A549 (cell line): ENCODE measurements around the gene TIMM50. TPM values are rescaled to one million over a fixed set of nuclear protein-coding genes. Genes with fewer than 3 reads are reported as not detected.

Experiments used
- ATAC-seq, 2 experiments: fragments of 200-7000 bp in 1 of 2; fragments of >200 bp in 1 of 2; cut with Nextera tagmentation in 1 of 2; cut with Tn5 transposase in 1 of 2; 3 replicates each; pipeline versions ENCODE4 v1.8.0 to v1.9.1; 2018 to 2020; ENCODE audit warnings: mild to moderate bottlenecking in 1 of 2, moderate library complexity in 1 of 2
- CTCF ChIA-PET: fragments of 300-600 bp; sonication (Branson Sonifier 250); formaldehyde crosslinking; extraction: SDS; loops from one replicate; lab custom pipeline; 2021; ENCODE audit warnings: antibody characterized with exemption, inconsistent platforms; lab: Yijun Ruan, JAX
- POLR2A ChIA-PET: fragments of 350-600 bp; formaldehyde crosslinking; extraction: SDS; loops from one replicate; lab custom pipeline; 2021; ENCODE audit warnings: antibody characterized with exemption, inconsistent platforms; lab: Yijun Ruan, JAX
- DNase-seq, 2 experiments: peaks; one replicate each; pipeline versions ENCODE4 v3.0.0 to v3.0.0-alpha.2; 2011 to 2016; ENCODE audit warnings: low read depth in 1 of 2, low spot score in 1 of 2
- FAIRE-seq: peaks from 2 replicates; lab custom pipeline; 2011; peaks lifted over from hg19 to GRCh38; lab: Jason Lieb, UNC
- H3K27ac ChIP-seq, 2 experiments: fragments of >200 bp; sonication (Bioruptor Twin); formaldehyde crosslinking; 3 replicates each; pipeline ENCODE4 v1.5.1; 2016 to 2017
- H3K4me1 ChIP-seq: fragments of >200 bp; sonication (Bioruptor Twin); formaldehyde crosslinking; 3 replicates; pipeline ENCODE4 v1.6.1; 2016
- H3K4me2 ChIP-seq: fragments of >200 bp; sonication (Bioruptor Twin); formaldehyde crosslinking; 3 replicates; pipeline ENCODE4 v1.6.1; 2016
- H3K4me3 ChIP-seq: fragments of >200 bp; sonication (Bioruptor Twin); formaldehyde crosslinking; 3 replicates; pipeline ENCODE4 v1.5.1; 2016
- H3K9me3 ChIP-seq: fragments of >200 bp; sonication (Bioruptor Twin); formaldehyde crosslinking; 3 replicates; pipeline ENCODE4 v1.6.1; 2016
- BHLHE40 ChIP-seq: IDR thresholded peaks from 2 replicates; pipeline ENCODE4 v1.6.1; 2012; ENCODE audit warnings: low read depth, low read length, inconsistent platforms
- CBX2 ChIP-seq: fragments of 200-600 bp; sonication (generic); IDR thresholded peaks from 2 replicates; pipeline ENCODE4 v1.6.1; 2016; ENCODE audit warnings: low read depth, mild to moderate bottlenecking, borderline replicate concordance
- EHMT2 ChIP-seq: fragments of 200-600 bp; sonication (generic); IDR thresholded peaks from 2 replicates; pipeline ENCODE4 v1.6.1; 2016; ENCODE audit warnings: antibody characterized with exemption, low read depth, mild to moderate bottlenecking, moderate library complexity
- EP300 ChIP-seq, 2 experiments: fragments of >200 bp; sonication (Bioruptor Twin); formaldehyde crosslinking; IDR thresholded peaks; 2 replicates in 1 of 2; 3 replicates in 1 of 2; pipeline ENCODE4 v1.6.1; 2016 to 2017
- HDAC2 ChIP-seq: fragments of 200-600 bp; sonication (generic); IDR thresholded peaks from 2 replicates; pipeline ENCODE4 v1.6.1; 2016
- HMGXB4 ChIP-seq: fragments of 250-450 bp; sonication (Bioruptor Pico); IDR thresholded peaks from 2 replicates; pipeline ENCODE4 v1.5.0; 2021; ENCODE audit warnings: mild to moderate bottlenecking, moderate library complexity, borderline replicate concordance
- HOXA7 ChIP-seq: fragments of 250-450 bp; sonication (Bioruptor Pico); IDR thresholded peaks from 2 replicates; pipeline ENCODE4 v1.5.0; 2020; ENCODE audit warnings: mild to moderate bottlenecking, moderate library complexity
- HOXB5 ChIP-seq: fragments of 250-450 bp; sonication (Bioruptor Pico); IDR thresholded peaks from 2 replicates; pipeline ENCODE4 v1.5.0; 2020; ENCODE audit warnings: mild to moderate bottlenecking, moderate library complexity
- JUN ChIP-seq, 2 experiments: fragments of >200 bp; sonication (Bioruptor Twin); formaldehyde crosslinking; IDR thresholded peaks; 2 replicates in 1 of 2; 3 replicates in 1 of 2; pipeline ENCODE4 v1.6.1; 2016 to 2017
- JUNB ChIP-seq: fragments of >200 bp; sonication (Bioruptor Twin); formaldehyde crosslinking; IDR thresholded peaks from 2 replicates; pipeline ENCODE4 v1.6.1; 2016
- KDM1A ChIP-seq: fragments of 200-600 bp; sonication (generic); IDR thresholded peaks from 2 replicates; pipeline ENCODE4 v1.6.1; 2016; ENCODE audit warnings: low read depth, mild to moderate bottlenecking
- KDM5A ChIP-seq: fragments of 200-600 bp; sonication (generic); IDR thresholded peaks from 2 replicates; pipeline ENCODE4 v1.6.1; 2016; ENCODE audit warnings: antibody characterized with exemption, mild to moderate bottlenecking
- MAZ ChIP-seq: fragments of 150-350 bp; IDR thresholded peaks from 2 replicates; pipeline ENCODE4 v1.6.1; 2014; ENCODE audit warnings: antibody characterized with exemption, low read depth, low read length, borderline replicate concordance
- PBX3 ChIP-seq: IDR thresholded peaks from 2 replicates; pipeline ENCODE4 v1.6.1; 2012
- RAD21 ChIP-seq, 2 experiments: fragments of >200 bp in 1 of 2; sonication (Bioruptor Twin) in 1 of 2; formaldehyde crosslinking in 1 of 2; IDR thresholded peaks in 1 of 2; conservative IDR thresholded peaks in 1 of 2; 2 replicates in 1 of 2; 3 replicates in 1 of 2; pipeline ENCODE4 v1.6.1; 2012 to 2018; ENCODE audit warnings: inconsistent platforms in 1 of 2
- RCOR1 ChIP-seq: fragments of 150-350 bp; IDR thresholded peaks from 2 replicates; pipeline ENCODE4 v1.6.1; 2014; ENCODE audit warnings: antibody characterized with exemption, low read length, low read depth
- RNF2 ChIP-seq: fragments of 200-600 bp; sonication (generic); IDR thresholded peaks from 2 replicates; pipeline ENCODE4 v1.6.1; 2016; ENCODE audit warnings: low read depth, mild to moderate bottlenecking, antibody characterized with exemption, moderate library complexity, borderline replicate concordance
- SMC3 ChIP-seq: fragments of >200 bp; sonication (Bioruptor Twin); formaldehyde crosslinking; IDR thresholded peaks from 3 replicates; pipeline ENCODE4 v1.6.1; 2018; ENCODE audit warnings: inconsistent platforms
- TP53 ChIP-seq: fragments of 250-450 bp; sonication (Bioruptor Pico); IDR thresholded peaks from 2 replicates; pipeline ENCODE4 v1.5.0; 2021; ENCODE audit warnings: mild to moderate bottlenecking, moderate library complexity
- USF2 ChIP-seq: fragments of 450-650 bp; IDR thresholded peaks from 2 replicates; pipeline ENCODE4 v1.6.1; 2014; ENCODE audit warnings: antibody characterized with exemption
- WGBS: methylation state at CpG from one replicate; pipeline ENCODE4 v1.1.6; 2017; ENCODE audit errors: missing lambda C conversion rate; 5-methylcytosine and 5-hydroxymethylcytosine counted together
- polyA plus RNA-seq, 4 experiments: library from polyadenylated mRNA; depleted of rRNA in 3 of 4; stranded (reverse); fragments of >200 nt; fragmentation: RNase III in 1 of 4; extraction: RNeasy Plus Mini Kit Qiagen cat#74134 plus additional on column Dnase treatment in 1 of 4; gene quantifications; 2 replicates in 3 of 4; 3 replicates in 1 of 4; pipeline ENCODE4 v1.2.3, GENCODE V29; 2011 to 2017

The TIMM50 gene
- polyA plus RNA-seq, 2 of the 4 experiments (the other 2 are of a cell fraction): 204 to 234 TPM

GRCh38 chr19:39506944-39507714 is 26.5 kb downstream of the TIMM50 start (continued):
- TF ChIP-seq HOXB5 (CRISPR knock-in tag): peak; percentile 95

- Histone ChIP-seq H3K9me3 (peaks cover 5% of the 10 kb centered on the region), H3K4me2 (peak overlapping the region; percentile 85), H3K27ac (peak overlapping the region; percentile 81 to 86), H3K4me3 (peak overlapping the region; percentile 66), H3K4me1 (peaks cover 16% of the 10 kb centered on the region)
- POLR2A ChIA-PET: interaction anchor here (0.6 to 2.0 kb wide), 3 partner anchors 62 to 339 kb away, joined by 3 to 6 read pairs (median 3); partner anchors contain the start of genes FBL, RPS16 and SUPT5H
- no peak for DNase-seq
- no peak for ATAC-seq
- CTCF ChIA-PET: interaction anchor here (0.8 to 17.0 kb wide), 9 partner anchors 9 to 110 kb away, joined by 3 to 257 read pairs (median 4); partner anchors contain the start of genes DLL3, EID2, EID2B and RPS16
- TF ChIP-seq SMC3 (no peak), USF2 (no peak), EHMT2 (no peak), RCOR1 (0 out of 2 replicates have a peak, but pooled peaks have one; percentile 27), RNF2 (peak; percentile 1; the same call in 1 of the 2 replicates)
- WGBS: 74% methylated on average over 24 of the region's 24 CpGs
- FAIRE-seq: no peak
These were observed 27.2 kb downstream of the TIMM50 start for GRCh38 chr19:39507715-39508364.

- WGBS: 88% methylated on average over 9 of the region's 9 CpGs
- DNase-seq: no peak
- no peak overlapping the region for H3K4me3 ChIP-seq
These were observed 28.0 kb downstream of the TIMM50 start for GRCh38 chr19:39508629-39509028.

GRCh38 chr19:39509233-39509632 is 28.6 kb downstream of the TIMM50 start:
- no peak for DNase-seq
- no peak overlapping the region for H3K4me2 ChIP-seq
- ChIA-PET CTCF (interaction anchor here (0.7 to 17.0 kb wide), 8 partner anchors 10 to 69 kb away, joined by 3 to 257 read pairs (median 4); partner anchors contain the start of genes DLL3 and EID2B), POLR2A (interaction anchor here (2.0 kb wide), 1 partner anchor 64 kb away, joined by 6 read pairs; the partner anchor contains the start of gene SUPT5H)
- H3K4me1 ChIP-seq: peaks cover 13% of the 10 kb centered on the region
- no peak for ATAC-seq
- no peak overlapping the region for H3K4me3 ChIP-seq
- H3K27ac ChIP-seq: no peak overlapping the region
- WGBS: 78% methylated on average over 2 of the region's 2 CpGs
- peaks cover 5% of the 10 kb centered on the region for H3K9me3 ChIP-seq
- FAIRE-seq: no peak
- TF ChIP-seq EP300 (IDR thresholded peaks at IDR 0.05) (no peak), JUN (IDR thresholded peaks at IDR 0.05) (0 out of 5 replicates have a peak, but pooled peaks of 1 of the 2 experiments have one; percentile 20)

More at GRCh38 chr19:39508629-39509028, 28.0 kb downstream of the TIMM50 start:
- FAIRE-seq (no peak), ATAC-seq (no peak)
- peaks cover 13% of the 10 kb centered on the region for H3K4me1 ChIP-seq
- H3K9me3 ChIP-seq: peaks cover 5% of the 10 kb centered on the region
- no peak overlapping the region; the same call in 2 of the 3 replicates for H3K4me2 ChIP-seq
- TF ChIP-seq HOXB5 (CRISPR knock-in tag): no peak
- TF ChIP-seq KDM1A: peak; percentile 13; the same call in 1 of the 2 replicates
- ChIA-PET CTCF (interaction anchor here (0.7 to 17.0 kb wide), 8 partner anchors 9 to 69 kb away, joined by 3 to 257 read pairs (median 4); partner anchors contain the start of genes DLL3 and EID2B), POLR2A (interaction anchor here (2.0 kb wide), 1 partner anchor 63 kb away, joined by 6 read pairs; the partner anchor contains the start of gene SUPT5H)
- H3K27ac ChIP-seq: no peak overlapping the region

GRCh38 chr19:39512988-39513387 is 32.4 kb downstream of the TIMM50 start:
- DNase-seq (no peak), ATAC-seq (no peak)
- WGBS: 39% methylated on average over 2 of the region's 2 CpGs
- Histone ChIP-seq H3K4me1 (peaks cover 13% of the 10 kb centered on the region; the same call in 2 of the 3 replicates), H3K4me3 (no peak overlapping the region), H3K27ac (no peak overlapping the region), H3K4me2 (no peak overlapping the region)
- CTCF ChIA-PET: interaction anchor here (0.7 to 17.0 kb wide), 7 partner anchors 10 to 668 kb away, joined by 3 to 257 read pairs (median 5); partner anchors contain the start of genes DLL3 and EID2B
- no peak for TF ChIP-seq HOXA7 (CRISPR knock-in tag)
- no peak for TF ChIP-seq CBX2
- no peak for TF ChIP-seq RAD21 (conservative IDR thresholded peaks at IDR 0.05 in 1 of 2, IDR thresholded peaks at IDR 0.05 in 1 of 2)
- TF ChIP-seq PBX3: no peak
- no peak for TF ChIP-seq MAZ
- TF ChIP-seq JUNB: no peak
- no peak for TF ChIP-seq TP53 (CRISPR knock-in tag)
- TF ChIP-seq KDM5A: no peak
- no peak for TF ChIP-seq BHLHE40
- no peak for TF ChIP-seq HDAC2
- TF ChIP-seq KDM1A: no peak
- TF ChIP-seq HMGXB4 (CRISPR knock-in tag): no peak
- TF ChIP-seq, all 56 proteins: peak for 0
- POLR2A ChIA-PET: interaction anchor here (0.7 to 1.6 kb wide), 3 partner anchors 19 to 77 kb away, joined by 4 to 8 read pairs (median 5); partner anchors contain the start of genes RPS16 and TIMM50
- no peaks in the 10 kb centered on the region for H3K9me3 ChIP-seq
- peak; percentile 87 for FAIRE-seq
